ENCODE results near the gene LDLRAD4.

LDLRAD4 gene

GRCh38 chr18:13387855-13388548 lies 169.4 kb downstream of the LDLRAD4 start:
- DNase-seq (ENCODE audit: low read depth): no peak

GRCh38 chr18:13388586-13389490 lies 170.3 kb downstream of the LDLRAD4 start:
- no peak for DNase-seq (ENCODE audit: low read depth)

GRCh38 chr18:13389491-13390131 lies 171.1 kb downstream of the LDLRAD4 start:
- no peak for DNase-seq (ENCODE audit: low read depth)

GRCh38 chr18:13390196-13390595 lies 171.6 kb downstream of the LDLRAD4 start:
- DNase-seq (ENCODE audit: low read depth): no peak

- no peak for DNase-seq (ENCODE audit: low read depth)
These were observed 172.2 kb downstream of the LDLRAD4 start for GRCh38 chr18:13390711-13391110.

GRCh38 chr18:13392029-13392750 lies 173.6 kb downstream of the LDLRAD4 start:
- no peak for DNase-seq (ENCODE audit: low read depth)

GRCh38 chr18:13392899-13393298 lies 174.3 kb downstream of the LDLRAD4 start:
- no peak for DNase-seq (ENCODE audit: low read depth)

GRCh38 chr18:13393338-13393737 lies 174.8 kb downstream of the LDLRAD4 start:
- DNase-seq (ENCODE audit: low read depth): no peak

- no peak for DNase-seq (ENCODE audit: low read depth)
These were observed 176.2 kb downstream of the LDLRAD4 start for GRCh38 chr18:13394801-13395200.

- no peak for DNase-seq (ENCODE audit: low read depth)
These were observed 177.0 kb downstream of the LDLRAD4 start for GRCh38 chr18:13395577-13395976.

GRCh38 chr18:13397504-13398163 lies 179.1 kb downstream of the LDLRAD4 start:
- no peak for DNase-seq (ENCODE audit: low read depth)

GRCh38 chr18:13398631-13399030 lies 180.1 kb downstream of the LDLRAD4 start:
- no peak for DNase-seq (ENCODE audit: low read depth)

- DNase-seq (ENCODE audit: low read depth): no peak
These were observed 181.0 kb downstream of the LDLRAD4 start for GRCh38 chr18:13399511-13399910.

GRCh38 chr18:13400636-13401315 lies 182.2 kb downstream of the LDLRAD4 start:
- no peak for DNase-seq (ENCODE audit: low read depth)

GRCh38 chr18:13401404-13401803 lies 182.8 kb downstream of the LDLRAD4 start:
- no peak for DNase-seq (ENCODE audit: low read depth)

GRCh38 chr18:13401826-13402225 lies 183.3 kb downstream of the LDLRAD4 start:
- DNase-seq (ENCODE audit: low read depth): no peak

GRCh38 chr18:13403786-13404549 lies 185.4 kb downstream of the LDLRAD4 start:
- DNase-seq (ENCODE audit: low read depth): no peak

GRCh38 chr18:13405305-13406038 lies 186.9 kb downstream of the LDLRAD4 start:
- no peak for DNase-seq (ENCODE audit: low read depth)

GRCh38 chr18:13406049-13406615 lies 187.6 kb downstream of the LDLRAD4 start:
- no peak for DNase-seq (ENCODE audit: low read depth)

Measured in stimulated activated CD8-positive, alpha-beta memory T cell treated with anti-CD3 and anti-CD28 coated beads, Interleukin-12 subunit alpha, Interleukin-12 subunit beta, amount 100 ng/mL, for 4 hours (primary cell).